H1 (cell line): ENCODE results near the gene PIAS1.

ENCODE experiments used
- RAD21 ChIP-seq, 2 experiments: IDR thresholded peaks in 1 of 2; conservative IDR thresholded peaks in 1 of 2; 2 replicates each; pipeline ENCODE4 v1.6.1; 2011; ENCODE audit warnings: low read depth in 2 of 2, low read length in 2 of 2, improper control_type of control experiment in 1 of 2, inconsistent platforms in 1 of 2, mild to moderate bottlenecking in 1 of 2, moderate library complexity in 1 of 2
- TEAD4 ChIP-seq: IDR thresholded peaks from 2 replicates; pipeline ENCODE4 v1.6.1; 2012; ENCODE audit warnings: low read depth, low read length, inconsistent platforms, mixed read lengths
- YY1 ChIP-seq: IDR thresholded peaks from 2 replicates; pipeline ENCODE4 v1.6.1; 2011; ENCODE audit warnings: low read depth, mild to moderate bottlenecking, low read length

DNA sequence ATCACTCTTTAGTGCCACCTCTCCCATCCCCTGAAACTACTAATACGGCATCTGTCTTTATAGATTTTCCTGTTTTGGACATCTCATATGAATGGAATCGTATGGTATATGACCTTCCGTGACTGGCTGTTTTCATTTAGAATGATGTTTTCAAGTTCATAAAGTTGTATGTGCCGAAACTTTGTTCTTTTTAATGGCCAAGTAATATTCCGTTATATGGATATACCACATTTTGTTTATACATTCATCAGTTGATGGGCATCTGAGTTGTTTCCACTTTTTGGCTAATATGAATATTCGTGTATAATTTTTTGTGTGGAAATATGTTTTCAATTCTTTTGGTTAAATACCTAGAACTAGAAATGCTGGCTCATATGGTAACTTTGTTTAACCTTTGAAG, 49.5 kb downstream of the PIAS1 start:
- TF ChIP-seq TEAD4 (no peak), YY1 (no peak), RAD21 (IDR thresholded peaks at IDR 0.05 in 1 of 2, conservative IDR thresholded peaks at IDR 0.05 in 1 of 2; ENCODE audit: low read depth in 2 of 2, low read length in 2 of 2) (no peak)
